CD4-positive, alpha-beta T cell treated with Interferon alpha-2 for 1 hour (primary cell): ENCODE results near the gene FRY.

Experiments used
- DNase-seq, 2 donors: peaks; one replicate each; pipeline ENCODE4 v3.0.0-alpha.2; 2020 to 2022

The FRY gene

GRCh38 chr13:32178763-32179162 lies 147.2 kb downstream of the FRY start:
- no peak for DNase-seq

GRCh38 chr13:32179708-32180107 lies 148.1 kb downstream of the FRY start:
- no peak for DNase-seq

DNA sequence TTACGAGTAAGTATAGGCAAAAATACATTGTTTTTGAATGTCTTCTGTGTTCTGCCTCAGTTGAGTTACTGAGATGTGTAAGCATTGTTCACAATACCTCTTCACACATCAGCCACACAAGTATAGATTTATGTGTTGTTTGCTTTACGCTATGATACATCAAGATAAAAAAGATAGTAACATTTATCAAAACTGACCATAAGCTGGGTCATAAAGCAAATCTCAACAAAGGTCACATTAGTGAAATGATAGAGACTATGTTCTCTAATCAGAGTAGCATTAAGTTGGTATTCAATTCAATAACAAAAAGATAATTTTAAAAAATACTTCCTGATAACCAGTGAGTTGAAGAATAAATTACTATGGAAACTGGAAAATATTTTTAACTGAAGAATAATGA lies 156.1 kb downstream of the FRY start:
- DNase-seq: no peak

DNA sequence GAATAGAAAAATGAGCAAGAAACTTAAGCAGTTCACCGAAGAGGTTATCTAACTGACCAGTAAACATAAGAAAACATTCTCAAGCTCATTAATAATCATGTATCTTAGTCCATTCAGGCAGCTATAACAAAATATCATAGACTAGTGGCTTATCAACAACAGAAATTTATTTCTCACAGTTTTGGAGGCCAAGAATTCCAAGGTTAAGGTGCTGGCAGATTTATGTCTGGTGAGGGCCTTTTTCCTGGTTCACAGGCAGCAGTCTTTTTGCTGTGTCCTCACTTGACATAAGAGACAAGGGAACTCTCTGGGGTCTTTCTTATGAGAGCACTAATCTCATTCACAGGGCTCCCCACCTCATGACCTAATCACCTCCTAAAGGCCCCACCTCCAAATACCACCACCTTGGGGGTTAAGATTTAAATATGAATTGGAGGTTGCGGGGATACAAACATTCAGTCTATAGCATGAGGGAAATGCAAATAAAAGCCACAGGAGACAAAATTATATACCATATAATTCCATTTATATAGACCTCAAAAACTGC lies 160.0 kb downstream of the FRY start:
- DNase-seq: no peak

- no peak for DNase-seq
Measured at GRCh38 chr13:32195713-32196112, 164.1 kb downstream of the FRY start.

DNA sequence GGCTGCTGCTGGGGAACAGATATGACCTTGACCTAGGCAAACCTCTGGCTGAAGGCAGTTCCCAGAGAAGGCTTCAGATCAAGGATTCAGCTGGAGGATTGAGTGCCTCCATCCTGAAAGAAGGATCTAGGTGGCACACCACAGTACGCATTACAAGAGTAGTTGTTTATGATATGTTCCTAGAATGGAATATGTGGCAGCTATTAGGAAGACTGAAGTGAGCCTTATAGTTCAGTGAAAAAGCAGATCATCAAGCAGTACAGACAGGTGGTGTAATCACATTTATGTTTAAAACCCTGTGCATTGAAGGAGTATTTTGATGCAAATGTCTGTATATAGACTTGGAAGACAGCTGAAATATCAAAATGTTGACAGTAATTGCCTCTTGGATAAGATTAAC lies 167.6 kb downstream of the FRY start:
- DNase-seq: no peak

- no peak for DNase-seq
Measured at GRCh38 chr13:32200741-32201140, 169.2 kb downstream of the FRY start.

GRCh38 chr13:32201809-32202208 lies 170.2 kb downstream of the FRY start:
- DNase-seq: no peak

DNA sequence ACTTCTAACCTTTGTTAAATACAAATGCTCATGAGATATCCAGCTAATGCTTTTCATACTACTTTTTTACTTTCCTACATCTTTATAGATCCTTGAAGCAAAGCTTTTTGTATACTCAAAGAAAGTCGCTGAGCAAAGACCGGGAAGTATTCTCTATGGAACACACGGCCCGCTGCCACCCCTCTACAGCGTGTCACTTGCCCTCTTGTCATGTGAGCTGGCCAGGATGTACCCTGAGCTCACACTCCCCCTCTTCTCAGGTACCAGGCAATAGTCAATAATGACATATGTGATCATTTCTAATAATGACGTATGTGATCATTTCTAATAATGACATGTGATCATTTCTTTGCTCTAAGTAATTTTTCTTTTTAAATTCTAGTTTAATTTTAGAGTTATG lies 170.7 kb downstream of the FRY start:
- no peak for DNase-seq

GRCh38 chr13:32203221-32203620 lies 171.6 kb downstream of the FRY start:
- DNase-seq: no peak

DNA sequence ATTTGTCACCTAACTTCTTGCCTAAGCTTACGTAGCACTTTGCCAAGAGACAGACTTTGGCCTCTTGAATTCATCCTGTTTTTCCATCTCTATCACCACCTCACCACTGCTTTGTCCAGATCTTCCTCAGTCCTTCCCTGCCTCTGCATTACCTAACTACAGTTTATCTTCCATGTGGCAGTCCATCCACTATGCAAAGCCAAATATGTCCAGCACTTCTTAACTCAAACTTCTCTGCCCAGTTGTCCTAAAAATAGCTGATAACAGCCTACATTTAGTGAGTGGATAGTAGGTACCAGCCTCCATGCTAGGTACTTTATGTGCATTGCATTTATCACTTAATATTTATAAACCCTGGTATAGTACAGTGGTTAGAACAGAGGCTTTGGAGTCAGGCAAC lies 172.2 kb downstream of the FRY start:
- no peak for DNase-seq

DNA sequence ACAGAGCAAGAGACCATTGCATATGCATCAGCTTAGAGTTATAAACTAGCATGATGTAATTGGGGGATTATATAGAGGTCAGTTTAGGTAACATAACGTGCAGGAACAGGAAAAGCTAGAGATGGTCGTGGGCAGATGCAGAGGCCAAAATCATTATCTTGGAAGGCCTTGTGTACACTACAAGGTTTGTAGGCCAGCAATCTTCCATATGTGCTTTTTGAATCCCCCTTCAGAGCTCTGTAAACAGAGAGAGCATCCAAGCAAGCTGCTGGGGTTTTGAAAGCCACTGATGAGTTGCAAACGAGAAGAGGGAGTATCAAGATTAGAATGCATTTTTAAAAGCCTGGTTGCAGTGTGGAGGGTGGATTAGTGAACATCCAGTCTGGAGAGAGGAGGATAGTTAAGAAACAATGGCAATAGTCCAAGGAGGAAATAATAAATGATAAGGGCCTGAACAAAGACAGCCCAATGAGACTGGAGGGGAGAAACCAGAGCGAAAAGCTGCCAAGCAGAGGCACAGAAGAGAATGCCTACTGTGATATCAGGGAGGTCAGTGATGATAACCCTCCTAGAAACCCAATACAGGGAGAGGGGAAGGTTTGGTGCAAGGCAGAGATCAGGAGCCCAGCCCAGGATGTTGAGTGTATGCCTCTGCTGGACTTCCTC lies 174.0 kb downstream of the FRY start:
- no peak for DNase-seq

- no peak for DNase-seq
Measured at GRCh38 chr13:32206097-32206740, 174.6 kb downstream of the FRY start.

- DNase-seq: no peak
Measured at GRCh38 chr13:32208860-32209259, 177.3 kb downstream of the FRY start.

- no peak for DNase-seq
Measured at GRCh38 chr13:32209652-32210051, 178.1 kb downstream of the FRY start.

- no peak for DNase-seq
Measured at GRCh38 chr13:32210101-32210500, 178.5 kb downstream of the FRY start.

DNA sequence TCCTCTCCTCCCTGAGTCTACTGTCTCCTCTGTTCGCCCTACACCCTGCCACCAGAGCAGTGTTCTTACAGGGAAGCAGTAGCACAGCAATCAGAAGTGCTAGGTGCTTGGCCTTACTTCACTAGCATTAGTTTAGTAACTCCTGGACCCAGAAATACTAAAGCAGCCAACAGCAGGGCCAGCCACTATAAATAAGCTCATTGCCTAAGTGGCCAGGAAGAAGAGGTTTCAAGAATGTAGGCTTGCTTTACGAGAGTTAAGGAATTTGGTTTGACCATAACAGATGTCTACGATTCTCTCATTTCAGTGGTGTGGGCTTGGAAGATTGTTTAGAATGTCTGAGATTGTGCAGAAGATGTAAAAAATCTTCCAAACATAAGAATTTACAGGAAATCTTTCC lies 180.2 kb downstream of the FRY start:
- no peak for DNase-seq

GRCh38 chr13:32212421-32212820 lies 180.8 kb downstream of the FRY start:
- no peak for DNase-seq

GRCh38 chr13:32213626-32214025 lies 182.1 kb downstream of the FRY start:
- no peak for DNase-seq

DNA sequence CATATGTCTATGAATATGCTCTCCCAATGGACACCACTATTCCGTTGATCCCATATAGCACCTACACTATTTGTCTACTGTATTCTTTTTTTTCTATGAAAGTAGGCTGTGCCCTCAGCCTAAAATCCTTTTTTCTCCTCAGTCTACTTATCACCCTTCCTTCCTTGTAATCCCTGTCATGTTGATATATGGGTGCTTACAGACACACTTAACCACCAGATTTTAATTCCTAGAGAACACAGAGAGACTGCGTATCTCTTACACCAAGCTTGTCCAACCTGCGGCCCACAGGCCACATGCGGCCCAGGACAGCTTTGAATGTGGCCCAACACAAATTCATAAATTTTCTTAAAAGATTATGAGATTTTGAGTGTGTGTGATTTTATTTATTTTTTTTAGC lies 182.5 kb downstream of the FRY start:
- DNase-seq: no peak

DNA sequence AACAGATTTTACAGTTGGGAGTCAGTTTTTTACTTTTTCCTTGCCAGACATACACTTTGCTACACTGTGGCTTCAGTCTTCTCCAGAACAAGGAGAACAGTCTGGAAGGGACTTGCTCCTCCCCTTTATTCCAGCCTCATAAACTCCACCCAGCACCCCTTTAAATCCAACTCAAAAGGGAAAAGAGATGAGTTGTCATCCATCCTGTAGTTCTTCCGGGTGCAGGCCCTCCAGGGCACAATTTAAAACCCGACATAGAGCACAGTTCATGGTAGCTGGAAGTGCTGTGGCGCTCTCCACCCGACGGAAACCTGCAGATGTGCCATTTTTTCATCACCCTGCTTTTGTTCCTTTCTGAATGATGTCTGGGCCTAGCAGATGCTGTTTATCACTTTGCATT lies 184.7 kb downstream of the FRY start:
- no peak for DNase-seq

GRCh38 chr13:32222046-32222676 lies 190.6 kb downstream of the FRY start:
- no peak for DNase-seq

GRCh38 chr13:32224916-32225315 lies 193.3 kb downstream of the FRY start:
- DNase-seq: no peak

- DNase-seq: no peak
Measured at GRCh38 chr13:32225481-32225931, 193.9 kb downstream of the FRY start.
